ENCODE measurements around the gene MGA.

Gene MGA

DNA sequence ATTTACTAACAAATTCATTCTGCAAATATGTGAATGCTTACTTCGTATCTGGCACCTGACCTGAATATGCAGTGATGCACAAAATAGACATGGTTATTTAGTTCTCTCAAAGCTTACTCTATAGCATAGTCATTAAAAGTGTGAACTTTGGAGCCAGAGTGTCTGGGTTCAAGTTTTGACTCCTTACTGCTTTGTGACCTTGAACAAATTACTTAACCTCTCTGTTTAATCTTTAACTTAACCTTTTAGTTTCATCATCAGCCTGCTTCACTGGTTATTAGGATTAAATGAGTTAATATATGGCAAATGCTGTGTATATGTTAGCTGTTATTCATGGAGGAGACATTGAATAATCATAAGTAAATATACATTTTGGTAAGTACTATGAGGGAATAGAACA is 12.1 kb upstream of the MGA start:
- H3K36me3 ChIP-seq: no peaks in the 10 kb centered on the region
- H3K9me3 ChIP-seq: no peaks in the 10 kb centered on the region
- no peak overlapping the region for H3K4me3 ChIP-seq (ENCODE audit: low read depth in 1 of 2, low read length in 1 of 2)
- H3K27ac ChIP-seq: no peak overlapping the region
- H3K4me1 ChIP-seq (ENCODE audit: control insufficient read depth in 1 of 2, insufficient read depth in 1 of 2, low read depth in 1 of 2, low read length in 1 of 2): peaks cover 10% of the 10 kb centered on the region in 2 experiments
- TF ChIP-seq, protein P1, sequence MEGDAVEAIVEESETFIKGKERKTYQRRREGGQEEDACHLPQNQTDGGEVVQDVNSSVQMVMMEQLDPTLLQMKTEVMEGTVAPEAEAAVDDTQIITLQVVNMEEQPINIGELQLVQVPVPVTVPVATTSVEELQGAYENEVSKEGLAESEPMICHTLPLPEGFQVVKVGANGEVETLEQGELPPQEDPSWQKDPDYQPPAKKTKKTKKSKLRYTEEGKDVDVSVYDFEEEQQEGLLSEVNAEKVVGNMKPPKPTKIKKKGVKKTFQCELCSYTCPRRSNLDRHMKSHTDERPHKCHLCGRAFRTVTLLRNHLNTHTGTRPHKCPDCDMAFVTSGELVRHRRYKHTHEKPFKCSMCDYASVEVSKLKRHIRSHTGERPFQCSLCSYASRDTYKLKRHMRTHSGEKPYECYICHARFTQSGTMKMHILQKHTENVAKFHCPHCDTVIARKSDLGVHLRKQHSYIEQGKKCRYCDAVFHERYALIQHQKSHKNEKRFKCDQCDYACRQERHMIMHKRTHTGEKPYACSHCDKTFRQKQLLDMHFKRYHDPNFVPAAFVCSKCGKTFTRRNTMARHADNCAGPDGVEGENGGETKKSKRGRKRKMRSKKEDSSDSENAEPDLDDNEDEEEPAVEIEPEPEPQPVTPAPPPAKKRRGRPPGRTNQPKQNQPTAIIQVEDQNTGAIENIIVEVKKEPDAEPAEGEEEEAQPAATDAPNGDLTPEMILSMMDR (IDR thresholded peaks at IDR 0.05): no peak
- no peaks in the 10 kb centered on the region for H3K27me3 ChIP-seq

DNA sequence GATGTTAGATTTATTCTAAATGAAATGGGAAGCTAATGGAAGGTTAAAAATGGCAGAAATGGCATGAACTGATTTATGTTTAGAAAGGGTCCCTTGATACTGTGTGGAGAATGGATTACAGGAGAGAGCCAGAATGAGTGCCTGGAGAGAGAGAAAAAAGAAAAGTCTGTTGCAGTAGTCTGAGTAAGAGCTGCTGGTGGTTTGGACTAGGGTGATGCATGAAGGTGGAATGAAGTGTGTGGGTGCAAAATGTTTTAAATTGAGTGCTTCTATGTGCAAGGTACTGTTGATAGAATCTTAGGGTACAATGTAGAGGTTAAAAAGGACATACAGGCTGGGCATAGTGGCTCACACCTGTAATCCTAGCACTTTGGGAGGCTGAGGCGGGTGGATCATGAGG is 11.4 kb upstream of the MGA start:
- Histone ChIP-seq H3K4me3 (ENCODE audit: low read depth in 1 of 2, low read length in 1 of 2) (no peak overlapping the region), H3K27ac (no peak overlapping the region), H3K9me3 (no peaks in the 10 kb centered on the region), H3K36me3 (no peaks in the 10 kb centered on the region), H3K27me3 (no peaks in the 10 kb centered on the region), H3K4me1 (ENCODE audit: control insufficient read depth in 1 of 2, insufficient read depth in 1 of 2, low read depth in 1 of 2, low read length in 1 of 2) (peaks cover 14 to 16% of the 10 kb centered on the region in 2 experiments)
- TF ChIP-seq, protein P1 (IDR thresholded peaks at IDR 0.05): no peak

DNA sequence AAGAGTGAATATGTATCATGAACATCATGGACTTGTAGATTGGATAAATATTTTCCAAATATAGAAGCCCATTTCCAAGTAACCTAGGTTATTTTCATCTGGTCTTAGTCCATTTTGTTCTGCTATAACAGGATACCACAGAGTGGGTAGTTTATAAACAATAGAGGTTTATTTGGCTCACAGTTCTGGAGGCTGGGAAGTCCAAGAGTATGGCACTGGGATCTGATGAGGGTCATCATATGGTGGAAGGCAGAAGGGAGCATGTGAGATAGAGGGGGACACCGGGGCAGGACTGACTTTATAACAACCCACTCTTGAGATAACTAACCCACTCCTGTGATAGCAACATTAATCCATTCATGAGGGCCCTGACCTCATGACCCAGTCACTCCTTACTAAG is 9.4 kb upstream of the MGA start:
- TF ChIP-seq, protein P1 (IDR thresholded peaks at IDR 0.05): no peak
- Histone ChIP-seq H3K36me3 (no peaks in the 10 kb centered on the region), H3K27me3 (no peaks in the 10 kb centered on the region), H3K27ac (no peak overlapping the region), H3K9me3 (no peaks in the 10 kb centered on the region), H3K4me1 (ENCODE audit: control insufficient read depth in 1 of 2, insufficient read depth in 1 of 2, low read depth in 1 of 2, low read length in 1 of 2) (peaks cover 14 to 21% of the 10 kb centered on the region in 2 experiments), H3K4me3 (ENCODE audit: low read depth in 1 of 2, low read length in 1 of 2) (no peak overlapping the region)

DNA sequence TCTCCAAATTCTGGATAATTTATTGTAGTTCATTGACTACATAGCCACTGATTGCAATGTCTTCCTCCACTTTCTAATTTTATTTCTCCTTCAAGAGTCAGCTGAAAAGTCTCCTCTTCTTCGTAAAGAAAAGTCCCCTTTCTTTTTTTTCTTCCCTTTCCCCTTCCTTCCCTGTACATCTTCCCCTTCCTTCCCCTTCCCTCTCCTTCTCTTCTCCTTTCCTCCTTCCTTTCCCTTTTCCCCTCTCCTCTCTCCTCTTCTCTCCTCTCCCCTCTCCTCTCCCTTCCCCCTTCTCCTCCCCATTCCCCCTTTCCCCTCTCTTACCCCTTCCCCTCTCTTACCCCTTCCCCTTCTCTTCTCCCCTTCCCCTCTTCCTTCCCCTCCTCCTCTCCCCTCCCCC is 8.8 kb upstream of the MGA start:
- H3K9me3 ChIP-seq: no peaks in the 10 kb centered on the region
- no peaks in the 10 kb centered on the region for H3K36me3 ChIP-seq
- TF ChIP-seq, protein P1 (IDR thresholded peaks at IDR 0.05): no peak
- peaks cover 13 to 21% of the 10 kb centered on the region in 2 experiments for H3K4me1 ChIP-seq (ENCODE audit: control insufficient read depth in 1 of 2, insufficient read depth in 1 of 2, low read depth in 1 of 2, low read length in 1 of 2)
- H3K4me3 ChIP-seq (ENCODE audit: low read depth in 1 of 2, low read length in 1 of 2): no peak overlapping the region
- H3K27ac ChIP-seq: no peak overlapping the region
- no peaks in the 10 kb centered on the region for H3K27me3 ChIP-seq

GRCh38 chr15:41653760-41654159 is 6.4 kb upstream of the MGA start:
- no peaks in the 10 kb centered on the region for H3K36me3 ChIP-seq
- peaks cover 10 to 15% of the 10 kb centered on the region in 2 experiments for H3K4me1 ChIP-seq (ENCODE audit: control insufficient read depth in 1 of 2, insufficient read depth in 1 of 2, low read depth in 1 of 2, low read length in 1 of 2)
- H3K27me3 ChIP-seq: no peaks in the 10 kb centered on the region
- no peak overlapping the region for H3K27ac ChIP-seq
- TF ChIP-seq, protein P1 (IDR thresholded peaks at IDR 0.05): no peak
- no peak overlapping the region for H3K4me3 ChIP-seq (ENCODE audit: low read depth in 1 of 2, low read length in 1 of 2)
- H3K9me3 ChIP-seq: no peaks in the 10 kb centered on the region

DNA sequence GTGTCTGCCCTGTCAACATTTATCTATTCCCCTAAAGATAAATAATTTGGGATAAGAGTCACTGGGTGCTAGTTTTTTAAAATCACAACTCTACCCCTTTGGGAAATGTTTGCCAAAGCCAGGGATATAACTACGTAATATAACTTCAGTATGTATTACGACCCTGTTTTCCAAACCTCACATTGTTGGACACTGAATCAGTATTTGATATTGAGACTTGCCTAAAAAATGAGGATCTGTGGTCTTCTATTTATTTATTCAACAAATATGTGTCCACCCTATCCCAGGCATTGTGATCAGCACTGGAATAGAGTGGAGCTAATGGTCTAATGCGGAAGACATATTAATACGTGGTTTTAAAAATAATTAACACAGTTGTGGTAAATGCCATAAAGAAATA is 4.5 kb upstream of the MGA start:
- no peaks in the 10 kb centered on the region for H3K27me3 ChIP-seq
- H3K4me3 ChIP-seq (ENCODE audit: low read depth in 1 of 2, low read length in 1 of 2): no peak overlapping the region
- TF ChIP-seq, protein P1 (IDR thresholded peaks at IDR 0.05): no peak

More for the DNA sequence above, 4.5 kb upstream of the MGA start:
- Histone ChIP-seq H3K9me3 (no peaks in the 10 kb centered on the region), H3K36me3 (no peaks in the 10 kb centered on the region), H3K4me1 (ENCODE audit: control insufficient read depth in 1 of 2, insufficient read depth in 1 of 2, low read depth in 1 of 2, low read length in 1 of 2) (peaks cover 18 to 22% of the 10 kb centered on the region in 2 experiments), H3K27ac (no peak overlapping the region)

All from neutrophil (primary cell).